OCI-LY1 (cell line): ENCODE measurements around the gene MGAT4B.

Experiments used
- EZH2 ChIP-seq: fragments of 200-600 bp; sonication (generic), shearing (Covaris generic); IDR thresholded peaks from 2 replicates; pipeline ENCODE4 v1.8.0; 2017; ENCODE audit warnings: borderline replicate concordance, mixed run types, mild to moderate bottlenecking, antibody characterized with exemption, low read length, moderate library complexity, mixed read lengths
- TF ChIP-seq, protein P1 (sequence below): fragments of 200-600 bp; sonication (generic), shearing (Covaris generic); IDR thresholded peaks from 2 replicates; pipeline ENCODE4 v1.5.1; 2017; ENCODE audit warnings: mild to moderate bottlenecking, antibody characterized with exemption, low read length, moderate library complexity, mixed read lengths

DNA sequence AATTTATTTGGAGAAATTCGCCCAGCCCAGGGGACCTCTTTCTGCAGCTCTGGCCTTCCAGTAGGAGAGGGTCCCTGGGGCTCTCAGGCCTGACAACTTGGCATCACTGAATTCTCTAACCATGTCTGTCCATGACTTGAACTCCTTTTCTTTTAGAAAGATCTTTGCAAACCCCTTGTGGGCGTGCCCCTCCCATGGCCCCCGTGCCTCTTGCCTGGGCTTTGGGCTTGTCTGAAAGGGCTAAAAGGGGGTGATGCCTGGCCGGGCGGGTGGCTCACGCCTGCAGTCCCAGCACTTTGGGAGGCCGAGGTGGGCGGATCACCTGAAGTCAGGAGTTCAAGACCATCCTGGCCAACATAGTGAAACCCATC lies 10.8 kb upstream of the MGAT4B start:
- TF ChIP-seq, protein P1, sequence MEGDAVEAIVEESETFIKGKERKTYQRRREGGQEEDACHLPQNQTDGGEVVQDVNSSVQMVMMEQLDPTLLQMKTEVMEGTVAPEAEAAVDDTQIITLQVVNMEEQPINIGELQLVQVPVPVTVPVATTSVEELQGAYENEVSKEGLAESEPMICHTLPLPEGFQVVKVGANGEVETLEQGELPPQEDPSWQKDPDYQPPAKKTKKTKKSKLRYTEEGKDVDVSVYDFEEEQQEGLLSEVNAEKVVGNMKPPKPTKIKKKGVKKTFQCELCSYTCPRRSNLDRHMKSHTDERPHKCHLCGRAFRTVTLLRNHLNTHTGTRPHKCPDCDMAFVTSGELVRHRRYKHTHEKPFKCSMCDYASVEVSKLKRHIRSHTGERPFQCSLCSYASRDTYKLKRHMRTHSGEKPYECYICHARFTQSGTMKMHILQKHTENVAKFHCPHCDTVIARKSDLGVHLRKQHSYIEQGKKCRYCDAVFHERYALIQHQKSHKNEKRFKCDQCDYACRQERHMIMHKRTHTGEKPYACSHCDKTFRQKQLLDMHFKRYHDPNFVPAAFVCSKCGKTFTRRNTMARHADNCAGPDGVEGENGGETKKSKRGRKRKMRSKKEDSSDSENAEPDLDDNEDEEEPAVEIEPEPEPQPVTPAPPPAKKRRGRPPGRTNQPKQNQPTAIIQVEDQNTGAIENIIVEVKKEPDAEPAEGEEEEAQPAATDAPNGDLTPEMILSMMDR: no peak
- TF ChIP-seq EZH2: no peak
